ENCODE data around the gene ZNF747. TPM values are rescaled to one million over a fixed set of nuclear protein-coding genes. Genes with fewer than 3 reads are reported as not detected.

The ZNF747 gene
- total and polyA plus RNA-seq, 10 of the 15 experiments (the other 5 are each of a cell fraction or from before 2014, with no cell fraction given), result 1.0 to 13.0 (median 7.2) TPM

DNA sequence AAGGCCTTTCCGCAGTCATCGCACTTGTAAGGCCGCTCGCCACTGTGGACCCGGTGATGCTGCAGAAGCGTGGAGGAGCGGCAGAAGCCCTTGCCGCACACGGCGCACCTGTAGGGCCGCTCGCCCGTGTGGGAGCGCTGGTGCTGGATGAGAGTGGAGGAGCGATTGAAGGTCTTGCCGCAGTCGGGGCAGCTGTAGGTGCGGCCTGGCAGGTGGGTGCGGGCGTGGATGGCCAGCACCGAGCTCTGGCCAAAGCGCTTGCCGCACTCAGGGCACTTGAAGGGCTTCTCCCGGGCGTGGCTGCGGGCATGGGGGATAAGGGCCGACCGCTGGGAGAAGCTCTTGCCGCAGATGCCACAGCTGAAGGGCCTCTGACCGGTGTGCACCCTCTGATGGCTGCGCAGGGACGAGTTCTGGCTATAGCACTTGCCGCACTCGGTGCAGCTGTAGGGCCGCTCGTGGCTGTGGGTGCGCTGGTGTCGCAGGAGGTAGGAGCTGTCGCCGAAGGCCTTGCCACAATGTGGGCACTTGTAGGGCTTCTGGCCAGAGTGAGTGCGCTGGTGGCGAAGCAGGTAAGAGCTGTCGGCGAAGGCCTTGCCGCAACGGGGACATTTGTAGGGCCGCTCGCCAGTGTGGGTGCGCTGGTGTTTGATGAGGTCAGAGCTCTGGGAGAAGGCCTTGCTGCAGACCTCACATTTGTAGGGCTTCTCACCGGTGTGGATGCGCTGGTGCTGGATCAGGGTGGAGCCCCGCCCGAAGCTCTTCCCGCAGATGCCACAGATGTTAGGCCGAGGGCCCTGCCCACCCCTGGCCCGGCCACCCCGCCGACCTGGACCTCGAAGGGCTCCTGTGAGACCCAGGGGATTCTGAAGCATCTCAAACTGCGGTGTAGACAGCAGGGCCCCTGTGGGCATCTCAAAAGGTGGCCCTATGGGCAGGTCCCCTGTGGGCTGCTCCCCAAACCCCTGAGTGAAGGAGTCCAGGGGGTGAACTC, 9.8 kb downstream of the ZNF747 start:
- no TSS peak for BruUV-seq (replicated peaks)
- ChIA-PET RAD21 (ENCODE audit: unreplicated experiment) (interaction anchor here (1.3 kb wide), 1 partner anchor 11 kb away, joined by 4 read pairs; no protein-coding TSS in a partner anchor), POLR2A (interaction anchor here (0.5 to 1.5 kb wide), 8 partner anchors 11 to 84 kb away, joined by 3 to 7 read pairs (median 4); partner anchors contain the start of gene ZNF747), CTCF (interaction anchor here (0.6 to 1.7 kb wide), 4 partner anchors 10 to 95 kb away, joined by 3 to 10 read pairs (median 4); partner anchors contain the start of genes DCTPP1, ZNF688 and ZNF747), SMC1A (ENCODE audit: uncharacterized antibody, unreplicated experiment) (interaction anchor here (0.6 to 1.0 kb wide), 3 partner anchors 10 to 71 kb away, joined by 3 read pairs; partner anchors contain the start of gene ZNF747)
- Histone ChIP-seq H2AFZ (ENCODE audit: control insufficient read depth, low read depth, low read length) (no peak overlapping the region), H3K27me3 (replicated peaks in 1 of 2; ENCODE audit: control insufficient read depth in 2 of 2, insufficient read depth in 2 of 2, low read length in 1 of 2) (no peaks in the 10 kb centered on the region), H3K9me3 (replicated peaks; ENCODE audit: control insufficient read depth, insufficient read depth, low read length) (no peaks in the 10 kb centered on the region), H4K20me1 (ENCODE audit: control insufficient read depth, insufficient read depth) (no peaks in the 10 kb centered on the region), H3K4me1 (ENCODE audit: control insufficient read depth, insufficient read depth, low read length) (peaks cover 15% of the 10 kb centered on the region), H3K79me2 (ENCODE audit: control insufficient read depth, insufficient read depth, low read length) (no peaks in the 10 kb centered on the region), H3K36me3 (ENCODE audit: control insufficient read depth in 2 of 2, insufficient read depth in 2 of 2, low read length in 1 of 2) (peaks cover 7 to 12% of the 10 kb centered on the region in 2 experiments; a peak in 3 of 4 replicates), H3K4me2 (ENCODE audit: control insufficient read depth, insufficient read depth) (no peak overlapping the region), H3K9ac (ENCODE audit: control insufficient read depth, insufficient read depth, low read length) (no peak overlapping the region), H3K27ac (ENCODE audit: control insufficient read depth, insufficient read depth) (no peak overlapping the region), H3K4me3 (no peak overlapping the region)
- DNase-seq (ENCODE audit: low read depth, low spot score) (no peak), FAIRE-seq (no peak), ATAC-seq (no peak)
- TF ChIP-seq, protein P1, sequence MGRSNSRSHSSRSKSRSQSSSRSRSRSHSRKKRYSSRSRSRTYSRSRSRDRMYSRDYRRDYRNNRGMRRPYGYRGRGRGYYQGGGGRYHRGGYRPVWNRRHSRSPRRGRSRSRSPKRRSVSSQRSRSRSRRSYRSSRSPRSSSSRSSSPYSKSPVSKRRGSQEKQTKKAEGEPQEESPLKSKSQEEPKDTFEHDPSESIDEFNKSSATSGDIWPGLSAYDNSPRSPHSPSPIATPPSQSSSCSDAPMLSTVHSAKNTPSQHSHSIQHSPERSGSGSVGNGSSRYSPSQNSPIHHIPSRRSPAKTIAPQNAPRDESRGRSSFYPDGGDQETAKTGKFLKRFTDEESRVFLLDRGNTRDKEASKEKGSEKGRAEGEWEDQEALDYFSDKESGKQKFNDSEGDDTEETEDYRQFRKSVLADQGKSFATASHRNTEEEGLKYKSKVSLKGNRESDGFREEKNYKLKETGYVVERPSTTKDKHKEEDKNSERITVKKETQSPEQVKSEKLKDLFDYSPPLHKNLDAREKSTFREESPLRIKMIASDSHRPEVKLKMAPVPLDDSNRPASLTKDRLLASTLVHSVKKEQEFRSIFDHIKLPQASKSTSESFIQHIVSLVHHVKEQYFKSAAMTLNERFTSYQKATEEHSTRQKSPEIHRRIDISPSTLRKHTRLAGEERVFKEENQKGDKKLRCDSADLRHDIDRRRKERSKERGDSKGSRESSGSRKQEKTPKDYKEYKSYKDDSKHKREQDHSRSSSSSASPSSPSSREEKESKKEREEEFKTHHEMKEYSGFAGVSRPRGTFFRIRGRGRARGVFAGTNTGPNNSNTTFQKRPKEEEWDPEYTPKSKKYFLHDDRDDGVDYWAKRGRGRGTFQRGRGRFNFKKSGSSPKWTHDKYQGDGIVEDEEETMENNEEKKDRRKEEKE (IDR thresholded peaks at IDR 0.05), result no peak
- TF ChIP-seq CREB1 (IDR thresholded peaks at IDR 0.05; ENCODE audit: low read depth), result no peak
- TF ChIP-seq YY1 (IDR thresholded peaks at IDR 0.05; ENCODE audit: low read depth, low read length), result no peak
- no peak for TF ChIP-seq RBBP5 (conservative IDR thresholded peaks at IDR 0.05)
- no peak for TF ChIP-seq BCL11A (IDR thresholded peaks at IDR 0.05; ENCODE audit: low read depth, low read length)
- TF ChIP-seq FOS (IDR thresholded peaks at IDR 0.05; ENCODE audit: borderline replicate concordance, extremely low read depth, insufficient read length), result no peak
- in situ Hi-C loops (cut with MboI) (no loop called here), intact Hi-C loops (cut with micrococcal nuclease; ENCODE audit: unreplicated experiment) (no loop called here)
- 98% methylated on average over 51 of the region's 60 CpGs for WGBS (ENCODE audit: insufficient coverage, insufficient replicate concordance, low lambda C conversion rate, missing lambda C conversion rate)
